Bronchial epithelial cell (primary cell): Measurements from ENCODE around the gene CACNB1. TPM values are rescaled to one million over a fixed set of nuclear protein-coding genes. Genes with fewer than 3 reads are reported as not detected.

Experiments
- DNase-seq: peaks from one replicate; pipeline ENCODE4 v3.0.0-alpha.2; 2010; ENCODE audit warnings: low read depth
- FAIRE-seq: peaks from 2 replicates; lab custom pipeline; 2011; peaks lifted over from hg19 to GRCh38; lab: Jason Lieb, UNC
- H3K27me3 ChIP-seq: 2 replicates; pipeline ENCODE4 v1.5.1; 2011; ENCODE audit warnings: low read length; ENCODE audit not compliant: control insufficient read depth, insufficient read depth
- H3K36me3 ChIP-seq: 2 replicates; pipeline ENCODE4 v1.5.1; 2011; ENCODE audit warnings: low read length; ENCODE audit not compliant: control insufficient read depth, insufficient read depth
- H3K4me3 ChIP-seq: 2 replicates; pipeline ENCODE4 v1.5.1; 2011; ENCODE audit warnings: mild to moderate bottlenecking, low read depth, low read length, control low read depth
- total RNA-seq: library from RNA; depleted of rRNA; stranded (reverse); fragments of >200 nt; gene quantifications from 2 replicates; pipeline ENCODE4 v1.2.1, GENCODE V29; 2014
- TF ChIP-seq, protein P1 (sequence below): IDR thresholded peaks from 2 replicates; pipeline ENCODE4 v1.5.1; 2011; ENCODE audit warnings: mild to moderate bottlenecking, moderate library complexity, low read length, control low read depth, inconsistent platforms; ENCODE audit not compliant: insufficient read depth, severe bottlenecking

CACNB1 gene
- total RNA-seq, 1 donor from 2014 or later: 4.7 TPM

DNA sequence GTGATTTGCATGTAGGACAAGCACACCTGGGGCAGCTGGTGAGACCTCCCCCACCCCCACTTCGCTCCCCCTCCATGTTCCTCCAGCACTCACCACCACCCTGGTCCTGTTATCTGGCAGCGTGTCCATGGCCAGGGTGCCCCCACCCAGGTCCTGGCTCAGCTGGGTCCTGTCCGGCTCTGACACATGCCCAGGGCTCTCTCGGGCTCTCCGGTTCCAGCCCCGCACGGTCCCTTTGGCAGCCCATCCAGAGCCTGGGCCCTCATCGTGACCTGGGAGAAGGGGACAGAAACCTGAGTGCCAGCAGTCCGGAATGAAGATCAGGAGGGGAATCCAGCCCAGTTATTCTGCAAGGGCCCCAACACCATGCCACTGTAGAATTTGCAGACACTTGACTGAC lies 57.9 kb downstream of the CACNB1 start:
- no peak for FAIRE-seq
- DNase-seq: no peak
- TF ChIP-seq, protein P1, sequence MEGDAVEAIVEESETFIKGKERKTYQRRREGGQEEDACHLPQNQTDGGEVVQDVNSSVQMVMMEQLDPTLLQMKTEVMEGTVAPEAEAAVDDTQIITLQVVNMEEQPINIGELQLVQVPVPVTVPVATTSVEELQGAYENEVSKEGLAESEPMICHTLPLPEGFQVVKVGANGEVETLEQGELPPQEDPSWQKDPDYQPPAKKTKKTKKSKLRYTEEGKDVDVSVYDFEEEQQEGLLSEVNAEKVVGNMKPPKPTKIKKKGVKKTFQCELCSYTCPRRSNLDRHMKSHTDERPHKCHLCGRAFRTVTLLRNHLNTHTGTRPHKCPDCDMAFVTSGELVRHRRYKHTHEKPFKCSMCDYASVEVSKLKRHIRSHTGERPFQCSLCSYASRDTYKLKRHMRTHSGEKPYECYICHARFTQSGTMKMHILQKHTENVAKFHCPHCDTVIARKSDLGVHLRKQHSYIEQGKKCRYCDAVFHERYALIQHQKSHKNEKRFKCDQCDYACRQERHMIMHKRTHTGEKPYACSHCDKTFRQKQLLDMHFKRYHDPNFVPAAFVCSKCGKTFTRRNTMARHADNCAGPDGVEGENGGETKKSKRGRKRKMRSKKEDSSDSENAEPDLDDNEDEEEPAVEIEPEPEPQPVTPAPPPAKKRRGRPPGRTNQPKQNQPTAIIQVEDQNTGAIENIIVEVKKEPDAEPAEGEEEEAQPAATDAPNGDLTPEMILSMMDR: no peak
- Histone ChIP-seq H3K4me3 (no peak overlapping the region), H3K36me3 (no peaks in the 10 kb centered on the region), H3K27me3 (no peaks in the 10 kb centered on the region)

DNA sequence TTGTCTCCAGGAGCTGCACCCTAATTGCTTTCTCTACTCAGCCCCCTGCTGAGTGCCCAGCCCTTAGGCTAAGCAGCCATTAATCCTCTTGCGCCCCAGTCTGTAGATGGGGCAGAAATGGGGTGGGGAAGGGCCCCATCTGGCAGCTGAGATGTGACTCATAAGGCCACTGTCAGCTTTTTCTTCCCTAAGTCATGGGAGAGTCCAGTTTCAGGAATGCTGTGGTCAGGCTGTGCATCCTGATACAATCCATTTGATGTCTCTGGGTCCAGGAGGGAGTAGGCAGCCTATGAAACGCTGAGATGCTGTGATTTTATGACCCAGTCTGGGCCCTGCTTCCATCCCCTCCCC lies 58.3 kb downstream of the CACNB1 start:
- DNase-seq: peak; percentile 43
- Histone ChIP-seq H3K36me3 (no peaks in the 10 kb centered on the region), H3K4me3 (no peak overlapping the region), H3K27me3 (no peaks in the 10 kb centered on the region)
- TF ChIP-seq, protein P1: no peak
- FAIRE-seq: no peak

DNA sequence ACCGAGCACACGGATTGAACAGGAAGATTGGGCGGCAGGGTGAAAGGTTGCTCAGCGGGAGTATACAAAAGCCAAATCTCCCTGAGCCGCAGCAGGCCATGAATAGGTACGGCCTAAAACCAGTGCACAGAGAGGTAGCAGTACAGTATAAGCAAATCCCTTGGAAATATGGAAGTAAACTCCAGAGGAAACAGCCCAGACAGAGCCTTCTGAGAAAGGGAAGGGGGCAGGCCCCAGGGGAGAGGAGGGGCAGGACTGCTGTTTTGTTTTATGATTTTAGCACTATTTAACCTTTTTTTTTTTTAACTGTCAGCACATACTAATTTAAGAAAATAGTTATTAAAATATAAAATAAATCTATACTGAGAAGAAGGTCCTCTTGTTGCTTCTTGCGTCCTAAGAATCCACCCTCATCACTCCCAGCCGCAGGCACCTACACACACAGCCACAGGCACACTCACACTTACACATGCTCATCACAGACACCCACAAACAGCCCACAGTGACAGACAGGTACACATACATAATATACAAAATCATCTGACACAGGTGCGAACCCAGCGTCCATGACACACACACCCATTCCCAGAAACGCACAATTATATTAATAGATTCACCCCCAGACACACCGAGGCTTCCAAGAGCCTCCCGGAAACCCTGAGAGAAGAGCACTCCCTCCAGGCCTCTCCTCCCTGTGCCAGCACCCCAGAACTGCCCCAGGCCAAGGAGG lies 58.9 kb downstream of the CACNB1 start:
- TF ChIP-seq, protein P1: no peak
- Histone ChIP-seq H3K27me3 (no peaks in the 10 kb centered on the region), H3K4me3 (no peak overlapping the region), H3K36me3 (no peaks in the 10 kb centered on the region)
- DNase-seq: no peak
- FAIRE-seq: no peak

DNA sequence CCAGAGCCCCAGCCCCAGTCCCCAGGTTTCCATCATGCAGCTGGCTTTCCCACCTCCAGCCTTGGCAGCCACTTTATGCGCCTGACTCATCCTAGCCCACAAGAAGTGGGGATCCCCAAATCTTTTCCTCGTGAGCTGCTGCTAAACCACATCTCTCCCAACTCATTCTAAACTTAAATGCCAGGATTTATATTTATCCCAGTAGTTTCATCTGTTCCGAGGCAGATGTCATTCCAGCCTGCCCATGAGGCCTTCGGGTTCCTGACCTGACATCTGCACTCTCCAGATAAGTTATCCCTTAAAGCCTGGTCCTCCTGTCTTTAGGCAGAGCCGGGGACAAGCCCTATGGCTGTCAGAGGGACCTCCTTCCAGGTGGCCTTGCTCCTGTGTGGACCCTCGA lies 62.6 kb downstream of the CACNB1 start:
- DNase-seq (no peak), FAIRE-seq (no peak)
- H3K36me3 ChIP-seq: no peaks in the 10 kb centered on the region
- no peak overlapping the region for H3K4me3 ChIP-seq
- TF ChIP-seq, protein P1: no peak
- no peaks in the 10 kb centered on the region for H3K27me3 ChIP-seq

DNA sequence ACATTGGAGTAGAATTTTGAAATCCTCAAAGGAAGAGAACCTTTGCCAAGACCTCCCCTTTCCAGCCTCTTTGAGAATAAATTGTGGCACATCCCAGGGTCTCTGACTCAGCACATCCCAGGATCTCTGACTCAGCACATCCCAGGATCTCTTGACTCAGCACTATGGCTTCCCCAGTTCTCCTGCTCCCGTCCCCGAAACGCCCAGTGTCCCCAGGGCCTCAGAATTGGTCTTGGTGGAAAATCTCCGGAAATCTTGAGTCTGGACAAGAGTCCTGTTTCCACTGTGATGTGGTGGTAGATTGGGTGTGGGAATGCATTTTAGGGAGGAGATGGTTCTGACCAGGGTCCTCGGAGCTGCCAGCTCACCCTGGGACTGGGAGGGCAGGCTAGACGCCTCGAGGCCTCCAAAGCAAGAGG lies 65.3 kb downstream of the CACNB1 start:
- FAIRE-seq (no peak), DNase-seq (no peak)
- Histone ChIP-seq H3K4me3 (no peak overlapping the region), H3K36me3 (no peaks in the 10 kb centered on the region), H3K27me3 (no peaks in the 10 kb centered on the region)
- TF ChIP-seq, protein P1: no peak

DNA sequence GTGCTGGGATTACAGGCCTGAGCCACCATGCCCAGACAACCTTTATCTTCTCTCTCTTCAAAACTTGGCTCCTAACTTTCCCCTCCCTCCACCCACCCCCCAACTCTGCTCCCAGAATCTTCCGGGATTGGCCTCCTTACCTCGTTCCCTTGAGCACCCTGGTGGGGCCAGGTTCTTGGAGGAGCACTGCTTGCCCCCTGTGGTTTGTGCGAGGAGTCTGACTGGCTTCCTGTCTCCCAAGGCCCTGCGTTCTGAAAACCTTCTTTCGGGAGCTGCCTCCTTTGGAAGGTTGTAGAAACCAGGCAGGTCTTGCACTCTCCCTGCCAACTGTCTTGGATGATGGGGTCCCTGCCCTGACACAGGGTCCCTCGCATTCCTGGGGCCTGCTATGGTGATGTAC lies 65.9 kb downstream of the CACNB1 start:
- DNase-seq (no peak), FAIRE-seq (no peak)
- H3K27me3 ChIP-seq: no peaks in the 10 kb centered on the region
- no peaks in the 10 kb centered on the region for H3K36me3 ChIP-seq
- TF ChIP-seq, protein P1: no peak
- no peak overlapping the region for H3K4me3 ChIP-seq
